ENCODE data around the gene ALDH8A1.

DNA sequence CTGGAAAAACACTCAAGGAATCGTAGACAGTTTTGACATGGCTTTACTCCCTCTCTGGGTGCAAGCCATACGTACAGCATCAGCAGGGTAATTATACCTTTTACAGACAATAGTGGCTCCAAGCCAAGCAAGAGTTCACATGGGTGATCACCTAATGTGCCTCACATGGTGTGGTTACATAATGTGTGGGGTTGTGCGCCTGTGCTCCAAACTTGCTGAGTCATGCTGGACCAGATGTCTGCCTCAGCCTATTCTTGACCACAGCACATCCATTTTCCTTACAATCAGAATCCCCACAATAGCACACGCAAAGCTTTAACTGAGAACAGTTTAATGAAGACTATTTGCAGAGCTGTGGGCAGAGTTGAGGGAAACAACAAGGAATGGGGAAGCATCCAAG lies 74.5 kb downstream of the ALDH8A1 start:
- TF ChIP-seq, protein P1, sequence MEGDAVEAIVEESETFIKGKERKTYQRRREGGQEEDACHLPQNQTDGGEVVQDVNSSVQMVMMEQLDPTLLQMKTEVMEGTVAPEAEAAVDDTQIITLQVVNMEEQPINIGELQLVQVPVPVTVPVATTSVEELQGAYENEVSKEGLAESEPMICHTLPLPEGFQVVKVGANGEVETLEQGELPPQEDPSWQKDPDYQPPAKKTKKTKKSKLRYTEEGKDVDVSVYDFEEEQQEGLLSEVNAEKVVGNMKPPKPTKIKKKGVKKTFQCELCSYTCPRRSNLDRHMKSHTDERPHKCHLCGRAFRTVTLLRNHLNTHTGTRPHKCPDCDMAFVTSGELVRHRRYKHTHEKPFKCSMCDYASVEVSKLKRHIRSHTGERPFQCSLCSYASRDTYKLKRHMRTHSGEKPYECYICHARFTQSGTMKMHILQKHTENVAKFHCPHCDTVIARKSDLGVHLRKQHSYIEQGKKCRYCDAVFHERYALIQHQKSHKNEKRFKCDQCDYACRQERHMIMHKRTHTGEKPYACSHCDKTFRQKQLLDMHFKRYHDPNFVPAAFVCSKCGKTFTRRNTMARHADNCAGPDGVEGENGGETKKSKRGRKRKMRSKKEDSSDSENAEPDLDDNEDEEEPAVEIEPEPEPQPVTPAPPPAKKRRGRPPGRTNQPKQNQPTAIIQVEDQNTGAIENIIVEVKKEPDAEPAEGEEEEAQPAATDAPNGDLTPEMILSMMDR (IDR thresholded peaks at IDR 0.05): no peak
- no peak for TF ChIP-seq POLR2AphosphoS5 (IDR thresholded peaks at IDR 0.05; ENCODE audit: low read depth, low read length)
